ENCODE data around the gene MLH3.

The MLH3 gene

GRCh38 chr14:75030147-75030546 lies 21.1 kb downstream of the MLH3 start:
- Histone ChIP-seq H2AK5ac (ENCODE audit: low read depth, low read length) (no peak overlapping the region), H3K4me3 (ENCODE audit: low read length in 2 of 2) (no peak overlapping the region), H3K9ac (ENCODE audit: low read depth, low read length, poor library complexity) (no peak overlapping the region), H3K79me1 (ENCODE audit: low read depth, low read length) (no peaks in the 10 kb centered on the region), H3K23ac (ENCODE audit: low read depth, low read length, poor library complexity) (no peak overlapping the region), H2BK5ac (ENCODE audit: low read length) (no peak overlapping the region), H3K4me1 (ENCODE audit: control insufficient read depth in 2 of 2, insufficient read depth in 1 of 2, low read depth in 1 of 2, low read length in 2 of 2) (no peaks in the 10 kb centered on the region), H3K4me2 (ENCODE audit: insufficient read depth, low read length, poor library complexity, severe bottlenecking) (no peak overlapping the region), H3K27ac (replicated peaks; ENCODE audit: low read length) (no peak overlapping the region), H3K36me3 (replicated peaks in 1 of 2; ENCODE audit: control insufficient read depth in 2 of 2, insufficient read depth in 2 of 2, low read length in 2 of 2) (peaks cover 6 to 9% of the 10 kb centered on the region in 2 donors), H4K8ac (ENCODE audit: low read depth, low read length) (no peak overlapping the region), H3K9me3 (replicated peaks in 1 of 2; ENCODE audit: control insufficient read depth in 2 of 2, insufficient read depth in 1 of 2, low read depth in 1 of 2, low read length in 2 of 2) (no peaks in the 10 kb centered on the region), H3K27me3 (ENCODE audit: control insufficient read depth in 3 of 3, insufficient read depth in 3 of 3, low read depth in 1 of 3, low read length in 3 of 3) (no peaks in the 10 kb centered on the region), H2AFZ (ENCODE audit: low read length) (no peak overlapping the region), H3K14ac (ENCODE audit: low read length) (no peak overlapping the region), H4K91ac (ENCODE audit: low read depth, low read length, poor library complexity) (no peak overlapping the region), H3K4ac (ENCODE audit: low read length) (no peak overlapping the region), H2BK12ac (ENCODE audit: low read length) (no peak overlapping the region), H2BK120ac (ENCODE audit: low read depth, low read length) (no peak overlapping the region), H2BK15ac (ENCODE audit: low read length) (no peak overlapping the region), H3K18ac (ENCODE audit: low read length) (no peak overlapping the region)
- WGBS, 2 donors (ENCODE audit: extremely low coverage in 2 of 2, insufficient read length in 2 of 2, insufficient replicate concordance in 1 of 2): no CpG with 5 or more reads among the region's 1 CpG
- no peak for DNase-seq (ENCODE audit: low spot score)

GRCh38 chr14:75025876-75026275 lies 25.4 kb downstream of the MLH3 start:
- H4K8ac ChIP-seq (ENCODE audit: low read depth, low read length): no peak overlapping the region
- no peak overlapping the region for H4K91ac ChIP-seq (ENCODE audit: low read depth, low read length, poor library complexity)
- H3K4ac ChIP-seq (ENCODE audit: low read length): no peak overlapping the region
- peaks cover 9 to 10% of the 10 kb centered on the region in 2 donors for H3K36me3 ChIP-seq (replicated peaks in 1 of 2; ENCODE audit: control insufficient read depth in 2 of 2, insufficient read depth in 2 of 2, low read length in 2 of 2)
- no peak overlapping the region for H3K4me2 ChIP-seq (ENCODE audit: insufficient read depth, low read length, poor library complexity, severe bottlenecking)
- no peaks in the 10 kb centered on the region for H3K79me1 ChIP-seq (ENCODE audit: low read depth, low read length)
- DNase-seq (ENCODE audit: low spot score): no peak
- 100% methylated on average over 1 of the region's 2 CpGs for WGBS, 2 donors (ENCODE audit: extremely low coverage in 2 of 2, insufficient read length in 2 of 2, insufficient replicate concordance in 1 of 2)
- no peak overlapping the region for H3K9ac ChIP-seq (ENCODE audit: low read depth, low read length, poor library complexity)
- H3K14ac ChIP-seq (ENCODE audit: low read length): no peak overlapping the region
- H3K18ac ChIP-seq (ENCODE audit: low read length): no peak overlapping the region
- H2BK120ac ChIP-seq (ENCODE audit: low read depth, low read length): no peak overlapping the region
- no peak overlapping the region for H2BK5ac ChIP-seq (ENCODE audit: low read length)
- H3K9me3 ChIP-seq (replicated peaks in 1 of 2; ENCODE audit: control insufficient read depth in 2 of 2, insufficient read depth in 1 of 2, low read depth in 1 of 2, low read length in 2 of 2): peaks cover 0 to 3% of the 10 kb centered on the region in 2 donors
- H3K23ac ChIP-seq (ENCODE audit: low read depth, low read length, poor library complexity): no peak overlapping the region
- H2AK5ac ChIP-seq (ENCODE audit: low read depth, low read length): no peak overlapping the region
- no peak overlapping the region for H3K27ac ChIP-seq (replicated peaks; ENCODE audit: low read length)
- no peak overlapping the region for H2BK12ac ChIP-seq (ENCODE audit: low read length)
- H3K27me3 ChIP-seq (ENCODE audit: control insufficient read depth in 3 of 3, insufficient read depth in 3 of 3, low read depth in 1 of 3, low read length in 3 of 3): no peaks in the 10 kb centered on the region
- H3K4me1 ChIP-seq (ENCODE audit: control insufficient read depth in 2 of 2, insufficient read depth in 1 of 2, low read depth in 1 of 2, low read length in 2 of 2): no peaks in the 10 kb centered on the region
- H2AFZ ChIP-seq (ENCODE audit: low read length): no peak overlapping the region
- no peak overlapping the region for H3K4me3 ChIP-seq (ENCODE audit: low read length in 2 of 2)
- H2BK15ac ChIP-seq (ENCODE audit: low read length): no peak overlapping the region

- DNase-seq (ENCODE audit: low spot score): no peak
Observed at GRCh38 chr14:75025082-75025481, 26.2 kb downstream of the MLH3 start.

GRCh38 chr14:75023108-75023507 lies 28.2 kb downstream of the MLH3 start:
- Histone ChIP-seq H2BK5ac (ENCODE audit: low read length) (no peak overlapping the region), H2AFZ (ENCODE audit: low read length) (no peak overlapping the region), H3K9ac (ENCODE audit: low read depth, low read length, poor library complexity) (no peak overlapping the region), H3K27me3 (ENCODE audit: control insufficient read depth in 3 of 3, insufficient read depth in 3 of 3, low read depth in 1 of 3, low read length in 3 of 3) (no peaks in the 10 kb centered on the region), H4K8ac (ENCODE audit: low read depth, low read length) (no peak overlapping the region), H2BK15ac (ENCODE audit: low read length) (no peak overlapping the region), H3K14ac (ENCODE audit: low read length) (no peak overlapping the region), H3K36me3 (replicated peaks in 1 of 2; ENCODE audit: control insufficient read depth in 2 of 2, insufficient read depth in 2 of 2, low read length in 2 of 2) (peaks cover 12 to 15% of the 10 kb centered on the region in 2 donors), H3K23ac (ENCODE audit: low read depth, low read length, poor library complexity) (no peak overlapping the region), H4K91ac (ENCODE audit: low read depth, low read length, poor library complexity) (no peak overlapping the region), H3K79me1 (ENCODE audit: low read depth, low read length) (no peaks in the 10 kb centered on the region), H3K27ac (replicated peaks; ENCODE audit: low read length) (no peak overlapping the region), H2AK5ac (ENCODE audit: low read depth, low read length) (no peak overlapping the region), H3K4me3 (ENCODE audit: low read length in 2 of 2) (no peak overlapping the region), H3K9me3 (replicated peaks in 1 of 2; ENCODE audit: control insufficient read depth in 2 of 2, insufficient read depth in 1 of 2, low read depth in 1 of 2, low read length in 2 of 2) (peaks cover 0 to 3% of the 10 kb centered on the region in 2 donors), H3K18ac (ENCODE audit: low read length) (no peak overlapping the region), H3K4ac (ENCODE audit: low read length) (no peak overlapping the region), H2BK12ac (ENCODE audit: low read length) (no peak overlapping the region), H3K4me1 (ENCODE audit: control insufficient read depth in 2 of 2, insufficient read depth in 1 of 2, low read depth in 1 of 2, low read length in 2 of 2) (no peaks in the 10 kb centered on the region), H3K4me2 (ENCODE audit: insufficient read depth, low read length, poor library complexity, severe bottlenecking) (no peak overlapping the region), H2BK120ac (ENCODE audit: low read depth, low read length) (no peak overlapping the region)
- no CpG with 5 or more reads among the region's 1 CpG for WGBS, 2 donors (ENCODE audit: extremely low coverage in 2 of 2, insufficient read length in 2 of 2, insufficient replicate concordance in 1 of 2)
- no peak for DNase-seq (ENCODE audit: low spot score)

More at GRCh38 chr14:75025082-75025481, 26.2 kb downstream of the MLH3 start:
- no CpG with 5 or more reads among the region's 4 CpGs for WGBS, 2 donors (ENCODE audit: extremely low coverage in 2 of 2, insufficient read length in 2 of 2, insufficient replicate concordance in 1 of 2)
- no peak overlapping the region for H2BK120ac ChIP-seq (ENCODE audit: low read depth, low read length)
- H3K4ac ChIP-seq (ENCODE audit: low read length): no peak overlapping the region
- H3K9ac ChIP-seq (ENCODE audit: low read depth, low read length, poor library complexity): no peak overlapping the region
- H3K27ac ChIP-seq (replicated peaks; ENCODE audit: low read length): no peak overlapping the region
- H2AFZ ChIP-seq (ENCODE audit: low read length): no peak overlapping the region
- no peak overlapping the region for H3K14ac ChIP-seq (ENCODE audit: low read length)
- peaks cover 9 to 10% of the 10 kb centered on the region in 2 donors for H3K36me3 ChIP-seq (replicated peaks in 1 of 2; ENCODE audit: control insufficient read depth in 2 of 2, insufficient read depth in 2 of 2, low read length in 2 of 2)
- H2AK5ac ChIP-seq (ENCODE audit: low read depth, low read length): no peak overlapping the region
- H3K4me2 ChIP-seq (ENCODE audit: insufficient read depth, low read length, poor library complexity, severe bottlenecking): no peak overlapping the region
- H2BK12ac ChIP-seq (ENCODE audit: low read length): no peak overlapping the region
- H3K18ac ChIP-seq (ENCODE audit: low read length): no peak overlapping the region
- H4K8ac ChIP-seq (ENCODE audit: low read depth, low read length): no peak overlapping the region
- no peak overlapping the region for H4K91ac ChIP-seq (ENCODE audit: low read depth, low read length, poor library complexity)
- no peak overlapping the region for H3K4me3 ChIP-seq (ENCODE audit: low read length in 2 of 2)
- H3K27me3 ChIP-seq (ENCODE audit: control insufficient read depth in 3 of 3, insufficient read depth in 3 of 3, low read depth in 1 of 3, low read length in 3 of 3): no peaks in the 10 kb centered on the region
- H2BK15ac ChIP-seq (ENCODE audit: low read length): no peak overlapping the region
- H3K9me3 ChIP-seq (replicated peaks in 1 of 2; ENCODE audit: control insufficient read depth in 2 of 2, insufficient read depth in 1 of 2, low read depth in 1 of 2, low read length in 2 of 2): peaks cover 0 to 3% of the 10 kb centered on the region in 2 donors
- no peak overlapping the region for H2BK5ac ChIP-seq (ENCODE audit: low read length)
- no peak overlapping the region for H3K23ac ChIP-seq (ENCODE audit: low read depth, low read length, poor library complexity)
- H3K4me1 ChIP-seq (ENCODE audit: control insufficient read depth in 2 of 2, insufficient read depth in 1 of 2, low read depth in 1 of 2, low read length in 2 of 2): no peaks in the 10 kb centered on the region
- no peaks in the 10 kb centered on the region for H3K79me1 ChIP-seq (ENCODE audit: low read depth, low read length)

All from neuronal stem cell (in vitro differentiated cells).